Astrocyte of the cerebellum (primary cell): ENCODE measurements around the gene POU6F2.
"Not testable (repeated sequence)": the region's sequence is repeated elsewhere in the genome, so short reads cannot be mapped to it uniquely, and the experiment has no call there.

Experiments
- DNase-seq: peaks from one replicate; pipeline ENCODE4 v3.0.0-alpha.2; 2011; ENCODE audit warnings: low read depth
- H3K4me3 ChIP-seq: 2 replicates; pipeline ENCODE4 v1.5.1; 2011; ENCODE audit warnings: mild to moderate bottlenecking, low read depth, low read length, moderate library complexity
- in situ Hi-C: cut with HindIII; loops from 2 replicates; pipeline ENCODE4 v1.10.0; 2017; ENCODE audit warnings: low sequenced_read_pairs
- TF ChIP-seq, protein P1 (sequence below): IDR thresholded peaks from 2 replicates; pipeline ENCODE4 v1.5.1; 2012; ENCODE audit warnings: low read length, low read depth, moderate library complexity, mild to moderate bottlenecking; ENCODE audit errors: missing control alignments

POU6F2 gene

DNA sequence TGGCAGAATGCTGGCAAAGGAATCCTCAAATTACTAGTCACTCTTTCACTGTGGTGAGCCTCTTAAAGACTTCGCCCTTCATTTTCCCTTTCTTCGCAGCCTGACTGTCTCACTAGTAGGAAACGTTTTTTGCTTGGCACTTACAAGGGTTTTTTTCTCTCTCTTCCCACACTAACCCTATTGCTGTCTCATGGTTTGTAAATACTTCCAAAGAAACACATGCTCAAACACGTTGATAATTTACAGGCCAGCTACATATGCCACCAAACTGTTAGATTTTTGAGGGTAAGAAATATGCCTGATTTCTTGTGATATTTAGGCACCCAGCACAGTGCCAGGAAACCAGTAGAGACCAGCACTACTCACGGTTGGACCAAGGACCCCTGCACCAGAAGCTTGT lies 340.2 kb downstream of the POU6F2 start:
- TF ChIP-seq, protein P1, sequence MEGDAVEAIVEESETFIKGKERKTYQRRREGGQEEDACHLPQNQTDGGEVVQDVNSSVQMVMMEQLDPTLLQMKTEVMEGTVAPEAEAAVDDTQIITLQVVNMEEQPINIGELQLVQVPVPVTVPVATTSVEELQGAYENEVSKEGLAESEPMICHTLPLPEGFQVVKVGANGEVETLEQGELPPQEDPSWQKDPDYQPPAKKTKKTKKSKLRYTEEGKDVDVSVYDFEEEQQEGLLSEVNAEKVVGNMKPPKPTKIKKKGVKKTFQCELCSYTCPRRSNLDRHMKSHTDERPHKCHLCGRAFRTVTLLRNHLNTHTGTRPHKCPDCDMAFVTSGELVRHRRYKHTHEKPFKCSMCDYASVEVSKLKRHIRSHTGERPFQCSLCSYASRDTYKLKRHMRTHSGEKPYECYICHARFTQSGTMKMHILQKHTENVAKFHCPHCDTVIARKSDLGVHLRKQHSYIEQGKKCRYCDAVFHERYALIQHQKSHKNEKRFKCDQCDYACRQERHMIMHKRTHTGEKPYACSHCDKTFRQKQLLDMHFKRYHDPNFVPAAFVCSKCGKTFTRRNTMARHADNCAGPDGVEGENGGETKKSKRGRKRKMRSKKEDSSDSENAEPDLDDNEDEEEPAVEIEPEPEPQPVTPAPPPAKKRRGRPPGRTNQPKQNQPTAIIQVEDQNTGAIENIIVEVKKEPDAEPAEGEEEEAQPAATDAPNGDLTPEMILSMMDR = no peak
- in situ Hi-C loops = no loop called here
- no peak for DNase-seq
- H3K4me3 ChIP-seq = no peak overlapping the region

DNA sequence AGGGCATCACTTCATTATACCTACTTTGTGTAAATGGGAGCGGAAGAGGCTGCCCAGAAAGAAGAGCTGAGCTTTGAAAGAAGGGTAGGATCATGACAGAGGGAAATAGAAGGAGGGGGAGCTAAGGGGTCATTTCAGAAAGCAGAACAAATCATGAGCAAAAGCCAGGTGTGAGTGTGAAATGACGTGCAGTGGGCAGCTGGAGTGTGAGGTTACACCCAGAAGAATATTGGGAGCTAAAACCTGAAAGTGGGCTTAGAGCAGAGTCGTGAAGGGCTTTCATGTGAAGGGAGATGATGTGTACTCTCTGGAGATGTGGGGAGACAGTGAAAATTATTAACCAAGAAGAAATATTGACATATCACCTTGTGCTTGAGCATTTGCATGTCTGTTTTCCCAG lies 343.5 kb downstream of the POU6F2 start:
- TF ChIP-seq, protein P1 = no peak

DNA sequence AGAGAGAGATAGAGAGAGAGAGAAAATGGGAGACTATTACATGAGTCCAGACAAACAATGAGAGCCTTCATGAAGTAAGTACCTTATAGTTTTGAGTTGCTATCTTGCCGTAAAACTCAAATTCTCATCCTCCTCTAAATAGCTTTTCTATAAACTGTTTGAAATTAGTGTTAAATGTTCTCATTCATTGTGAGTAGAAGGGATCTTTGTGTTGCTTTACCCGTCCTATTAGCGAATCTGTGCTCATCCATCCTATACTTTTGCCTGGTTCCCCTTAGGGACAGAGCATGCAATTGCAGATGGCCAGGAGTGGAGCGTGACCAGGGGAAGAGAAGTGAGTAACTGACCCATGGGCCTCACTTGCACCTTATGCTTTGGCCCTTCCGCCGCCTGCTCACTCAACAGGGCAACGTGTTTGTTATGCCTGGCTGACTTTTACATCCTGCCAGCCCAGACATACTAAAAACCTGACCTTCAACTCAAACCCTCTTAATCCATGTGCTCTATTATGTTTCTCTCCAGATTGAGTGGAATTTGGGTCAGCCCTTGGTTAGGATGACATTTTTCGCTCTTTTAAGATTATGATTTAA lies 344.3 kb downstream of the POU6F2 start:
- TF ChIP-seq, protein P1 = no peak
- no peak for DNase-seq
- no peak overlapping the region for H3K4me3 ChIP-seq
- in situ Hi-C loops = no loop called here

More for the DNA sequence above, 343.5 kb downstream of the POU6F2 start:
- in situ Hi-C loops = no loop called here
- no peak for DNase-seq
- no peak overlapping the region for H3K4me3 ChIP-seq

DNA sequence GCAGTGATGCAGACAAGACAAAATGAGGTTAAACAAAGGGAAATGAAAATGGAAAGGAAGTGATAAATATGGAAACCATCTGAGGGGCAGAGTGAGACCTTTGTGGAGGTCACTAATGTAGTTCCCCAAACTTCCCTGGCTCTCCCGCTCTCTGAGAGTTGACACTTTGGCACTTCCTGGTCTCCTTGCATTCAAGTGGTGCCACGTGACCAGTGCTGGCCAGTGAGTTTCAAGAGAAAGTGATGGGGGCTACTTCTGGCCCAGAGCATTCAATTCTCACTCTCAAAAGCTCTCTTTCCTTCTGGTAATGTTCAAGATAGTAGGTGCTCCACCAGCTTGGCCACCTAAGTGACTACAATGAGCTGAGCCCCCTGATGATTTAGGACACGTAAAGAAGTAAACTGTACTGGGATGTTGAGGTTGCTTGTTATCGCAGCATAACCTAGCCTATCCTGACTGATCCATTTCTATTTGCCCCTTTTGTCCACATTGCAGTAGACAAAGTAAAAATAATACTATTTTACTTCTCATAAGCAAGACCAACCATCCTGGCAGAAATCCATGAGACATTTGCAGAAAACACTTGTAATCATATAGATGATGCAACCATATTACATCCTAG lies 346.5 kb downstream of the POU6F2 start:
- TF ChIP-seq, protein P1 = no peak
- in situ Hi-C loops = no loop called here
- H3K4me3 ChIP-seq = no peak overlapping the region
- DNase-seq = no peak

DNA sequence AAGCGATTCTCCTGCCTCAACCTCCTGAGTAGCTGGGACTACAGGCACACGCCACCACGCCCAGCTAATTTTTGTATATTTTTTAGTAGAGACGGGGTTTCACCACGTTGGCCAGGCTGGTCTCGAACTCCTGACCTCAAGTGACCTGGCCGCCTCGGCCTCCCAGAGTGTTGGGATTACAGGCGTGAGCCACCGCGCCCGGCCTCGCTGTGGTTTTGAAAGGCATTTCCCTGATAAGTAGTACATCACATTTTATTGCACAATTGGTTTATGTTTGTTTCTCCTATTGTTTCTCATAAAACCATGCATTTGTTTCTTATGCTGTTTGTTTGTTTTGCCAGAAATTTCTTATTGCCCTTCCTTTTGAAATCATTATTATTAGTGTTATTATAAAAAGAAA lies 353.9 kb downstream of the POU6F2 start:
- in situ Hi-C loops, DNase-seq, H3K4me3 ChIP-seq: not testable (repeated sequence)

DNA sequence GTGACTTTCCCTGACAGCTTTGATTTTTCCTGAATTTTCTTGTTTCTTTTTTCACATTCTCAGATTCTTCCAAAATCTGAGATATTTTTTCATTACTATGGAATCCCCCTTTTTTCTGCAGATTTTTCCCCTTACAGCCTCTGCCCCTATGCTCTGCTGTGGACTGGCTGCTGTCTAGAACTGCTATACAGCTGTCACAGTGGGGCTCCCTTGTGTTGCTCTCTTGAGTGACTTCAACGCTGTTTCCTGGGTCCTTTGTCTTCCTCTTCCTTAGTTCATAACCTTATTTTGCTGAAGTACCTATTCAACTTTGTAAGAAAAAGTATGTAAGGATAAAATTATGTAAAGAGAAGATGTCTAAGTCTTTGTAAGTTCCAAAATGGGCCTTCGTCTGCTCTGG lies 354.4 kb downstream of the POU6F2 start:
- no peak for DNase-seq
- in situ Hi-C loops = no loop called here
- H3K4me3 ChIP-seq = no peak overlapping the region
- TF ChIP-seq, protein P1 = no peak

DNA sequence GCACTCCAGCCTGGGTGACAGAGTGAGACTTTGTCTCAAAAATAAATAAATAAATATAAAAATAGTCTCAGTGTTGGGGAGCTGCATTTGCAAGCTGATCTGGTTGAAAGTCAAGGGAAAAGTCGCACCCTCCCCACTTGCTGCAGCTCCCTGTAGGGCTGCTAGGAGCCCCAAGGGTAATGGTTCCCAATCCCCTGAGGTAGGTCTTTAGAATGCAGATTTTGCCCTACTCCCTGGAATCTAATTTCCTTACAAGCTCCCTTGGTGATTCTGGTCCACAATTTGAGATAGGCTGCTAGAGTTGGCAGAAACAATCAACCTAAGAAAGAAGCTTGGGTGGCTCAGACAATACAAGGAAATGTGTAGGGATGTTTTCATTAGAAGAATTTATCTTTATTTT lies 356.0 kb downstream of the POU6F2 start:
- no peak for DNase-seq
- no peak overlapping the region for H3K4me3 ChIP-seq
- TF ChIP-seq, protein P1 = no peak
- in situ Hi-C loops = no loop called here
